HG03097 (cell line): ENCODE results near the gene GPANK1.
"Not testable (repeated sequence)": the region's sequence is repeated elsewhere in the genome, so short reads cannot be mapped to it uniquely, and the experiment has no call there.

ENCODE experiments used
- ATAC-seq: cut with Tn5 transposase; IDR thresholded peaks from one replicate; pipeline ENCODE4 v1.9.1; 2021; ENCODE audit not compliant: unreplicated experiment, low FRiP score

The GPANK1 gene

DNA sequence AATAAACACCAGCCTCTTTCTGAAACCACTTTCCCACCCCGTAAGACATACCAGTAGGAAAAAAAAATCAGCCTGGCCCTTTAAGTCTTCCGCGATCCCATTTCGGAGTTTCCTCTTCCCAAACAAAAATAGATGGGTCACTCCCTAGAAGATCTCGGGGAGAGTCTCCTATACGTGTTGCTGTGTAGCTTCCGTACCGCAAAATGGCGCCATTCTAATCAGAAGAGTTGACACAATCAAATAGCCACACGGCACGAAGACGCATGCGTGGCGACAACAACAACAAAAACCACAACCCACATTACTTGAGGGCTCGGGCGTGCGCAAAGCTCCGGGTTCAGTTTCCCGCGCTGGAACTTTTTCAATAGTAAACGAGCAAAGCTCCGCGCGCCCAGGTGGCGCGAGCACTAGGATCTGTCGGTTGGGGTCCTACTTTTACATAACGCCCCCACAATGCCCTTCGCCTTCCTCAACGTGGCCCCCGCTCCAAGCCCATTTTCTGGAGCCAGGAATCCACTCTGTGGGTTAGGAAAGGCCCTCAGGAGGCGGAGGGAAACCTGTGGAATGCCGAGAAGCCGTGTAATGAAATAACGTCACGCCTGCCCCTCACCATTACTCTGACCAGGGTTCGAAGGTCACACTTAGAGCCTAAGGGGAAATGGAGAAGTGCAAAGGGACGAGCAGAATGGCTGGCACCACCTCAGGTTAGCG is at the start of gene GPANK1:
GPANK1 (minus strand) TSS at position 208 of the 711 bp plus-strand sequence. CDS start 519 bp downstream, outside the sequence.
- ATAC-seq, result no peak

GRCh38 chr6:31713991-31714684 is 49.3 kb upstream of the GPANK1 start:
- no peak for ATAC-seq

DNA sequence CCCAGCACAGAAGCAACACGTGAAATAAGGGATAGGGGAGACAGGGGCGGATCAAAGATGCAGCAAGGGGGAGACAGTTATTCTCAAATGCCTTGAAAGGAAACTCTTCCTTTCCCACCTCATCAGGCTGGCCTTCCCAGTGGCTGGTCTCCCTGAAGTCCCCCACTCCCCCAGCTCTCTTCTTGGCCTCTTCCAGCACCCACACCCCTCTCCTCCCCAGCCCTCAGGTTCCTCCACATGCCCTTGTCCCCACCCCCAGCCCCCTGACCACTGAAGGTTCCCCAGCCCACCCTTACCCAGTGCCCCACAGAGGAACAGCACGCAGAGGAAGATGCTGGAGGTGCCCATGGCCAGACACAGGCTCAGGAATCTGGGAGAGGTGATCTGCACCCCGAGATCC is 48.7 kb upstream of the GPANK1 start:
- ATAC-seq, result no peak

DNA sequence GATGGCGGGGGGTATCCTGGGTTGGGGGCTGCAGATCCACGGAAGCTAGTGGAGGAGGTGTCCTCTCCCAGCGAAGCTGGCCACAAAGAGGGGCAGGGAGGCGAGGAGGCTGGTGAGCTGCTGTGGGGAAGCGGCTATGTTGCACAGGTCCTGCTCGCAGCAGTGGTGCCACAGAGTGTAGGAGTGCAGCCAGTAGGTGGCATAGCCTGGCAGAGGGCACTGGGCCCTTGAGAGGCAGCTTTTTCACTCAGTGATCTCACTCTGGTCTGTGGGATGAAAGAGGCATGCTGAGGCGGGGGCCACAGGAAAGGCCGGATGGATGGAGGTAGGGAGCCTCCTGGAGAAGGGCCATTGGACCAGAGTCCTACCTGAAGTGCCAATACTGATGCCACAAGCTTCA is 47.5 kb upstream of the GPANK1 start:
- no peak for ATAC-seq

GRCh38 chr6:31711233-31711632 is 46.4 kb upstream of the GPANK1 start:
- ATAC-seq, result no peak

DNA sequence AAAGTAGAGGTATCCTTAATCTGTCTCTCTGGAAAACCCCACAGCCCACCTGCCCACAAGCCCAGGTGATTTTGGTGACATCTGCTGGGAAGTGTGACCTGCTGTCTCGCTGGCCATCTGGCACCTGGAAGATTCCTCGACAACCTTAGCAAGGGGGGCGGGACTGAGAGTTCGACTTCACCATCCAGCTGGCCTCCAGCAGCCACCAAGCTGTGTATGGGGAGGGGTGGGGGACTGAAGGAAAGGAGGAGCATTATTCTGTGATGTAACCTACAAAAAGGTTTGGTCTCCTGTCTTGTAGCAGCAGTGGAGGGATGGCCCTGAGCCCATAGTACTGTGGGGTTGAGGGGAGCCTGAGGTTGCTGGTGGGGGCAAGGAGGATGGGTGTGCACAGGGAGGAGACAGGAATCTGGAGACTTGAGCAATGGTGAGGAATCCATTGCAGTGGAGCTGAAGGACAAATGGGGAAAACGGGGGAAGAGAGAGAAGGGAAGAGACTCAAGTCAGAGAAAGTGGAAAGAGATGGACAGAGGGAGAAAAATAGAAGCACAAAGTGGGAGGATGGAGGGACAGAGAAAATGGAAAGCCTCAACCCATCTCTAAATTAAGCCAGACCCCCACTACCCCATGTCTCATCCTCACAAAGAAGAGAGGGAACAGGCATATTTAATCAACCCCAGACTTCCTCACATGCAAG is 45.9 kb upstream of the GPANK1 start:
- no peak for ATAC-seq

- ATAC-seq, result not testable (repeated sequence)
Measured at GRCh38 chr6:31709157-31709556, 44.4 kb upstream of the GPANK1 start.

DNA sequence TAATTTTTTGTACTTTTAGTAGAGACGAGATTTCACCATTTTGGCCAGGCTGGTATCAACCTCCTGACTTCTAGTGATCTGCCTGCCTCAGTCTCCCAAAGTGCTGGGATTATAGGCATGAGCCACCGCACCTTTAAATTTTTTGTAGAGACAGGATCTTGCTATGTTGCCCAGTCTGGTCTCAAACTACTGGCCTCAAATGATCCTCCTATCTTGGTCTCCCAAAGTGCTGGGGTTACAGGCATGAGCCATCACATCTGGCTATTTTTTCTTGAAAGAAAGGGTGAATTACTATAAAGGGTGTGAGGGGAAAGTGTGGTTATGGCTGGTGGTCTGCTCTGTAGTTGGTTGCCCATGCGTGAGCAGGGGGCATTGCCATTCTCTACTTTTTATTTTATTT is 43.4 kb upstream of the GPANK1 start:
- no peak for ATAC-seq

DNA sequence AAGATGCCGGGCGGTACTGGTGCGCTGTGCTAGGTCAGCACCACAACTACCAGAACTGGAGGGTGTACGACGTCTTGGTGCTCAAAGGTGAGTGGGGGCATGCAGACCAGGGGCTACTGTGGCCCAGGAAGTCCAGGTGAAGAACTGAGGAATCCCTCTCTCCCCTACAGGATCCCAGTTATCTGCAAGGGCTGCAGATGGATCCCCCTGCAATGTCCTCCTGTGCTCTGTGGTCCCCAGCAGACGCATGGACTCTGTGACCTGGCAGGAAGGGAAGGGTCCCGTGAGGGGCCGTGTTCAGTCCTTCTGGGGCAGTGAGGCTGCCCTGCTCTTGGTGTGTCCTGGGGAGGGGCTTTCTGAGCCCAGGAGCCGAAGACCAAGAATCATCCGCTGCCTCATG is 42.9 kb upstream of the GPANK1 start:
- no peak for ATAC-seq

GRCh38 chr6:31706599-31706998 is 41.8 kb upstream of the GPANK1 start, which contains the start of gene LY6G6F:
TSS of gene LY6G6F (plus strand) at chr6:31706866. CDS start at chr6:31706907, 41 bp downstream.
- no peak for ATAC-seq

- ATAC-seq, result no peak
Measured at GRCh38 chr6:31705931-31706330, 41.1 kb upstream of the GPANK1 start.

DNA sequence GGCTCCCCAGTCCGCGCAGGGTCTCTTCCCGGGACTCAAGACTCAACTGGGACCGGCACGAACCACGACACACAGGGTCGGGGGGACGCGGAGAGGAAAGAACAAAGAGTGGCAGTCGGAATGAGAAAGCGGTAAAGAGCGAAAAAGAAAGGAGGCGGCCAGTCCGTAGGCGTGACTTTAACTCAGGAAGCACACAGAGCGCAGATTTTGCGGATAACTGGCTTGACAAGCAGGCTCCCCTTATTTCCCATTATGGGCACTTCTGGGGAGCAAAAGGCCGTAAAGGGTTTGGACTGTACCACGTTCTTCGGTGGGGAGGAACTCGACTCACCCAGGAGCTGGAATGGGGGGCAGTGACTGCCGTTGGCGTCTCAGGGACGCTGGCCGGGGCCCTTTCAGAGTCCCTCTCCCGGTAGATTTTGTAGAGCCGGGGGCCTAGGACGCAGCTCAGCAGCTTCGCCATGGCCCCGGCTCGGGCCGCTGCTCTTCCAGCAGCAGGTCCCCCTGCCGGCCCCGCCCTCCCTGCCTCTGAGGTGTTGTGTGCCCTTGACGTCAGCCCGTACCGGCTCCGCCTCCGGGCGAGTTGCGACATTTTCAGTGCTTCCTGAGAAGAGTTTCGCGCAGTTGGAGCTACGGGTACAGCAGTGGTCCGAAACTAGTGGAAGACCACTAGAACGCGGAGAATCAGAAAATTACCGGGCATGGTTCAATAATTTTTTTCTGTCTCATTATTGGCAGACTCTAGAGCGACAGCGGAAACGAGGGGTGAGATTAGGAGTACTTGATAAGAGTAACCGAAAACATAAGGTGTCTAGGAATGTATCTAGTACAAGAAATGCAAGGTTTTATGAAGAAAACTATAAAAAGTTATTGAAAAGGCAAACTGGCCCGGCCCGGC is 38.3 kb upstream of the GPANK1 start, which contains the start of gene ABHD16A:
ABHD16A (minus strand) TSS at position 506 of the 898 bp plus-strand sequence; CDS start at position 463, 43 bp downstream.
- ATAC-seq, result peak; percentile 83

GRCh38 chr6:31702405-31702818 is 37.6 kb upstream of the GPANK1 start:
- ATAC-seq, result no peak

GRCh38 chr6:31701666-31702404 is 37.0 kb upstream of the GPANK1 start:
- no peak for ATAC-seq

- ATAC-seq, result no peak
Measured at GRCh38 chr6:31700740-31701401, 36.1 kb upstream of the GPANK1 start.

- ATAC-seq, result no peak
Measured at GRCh38 chr6:31697555-31697954, 32.8 kb upstream of the GPANK1 start.

DNA sequence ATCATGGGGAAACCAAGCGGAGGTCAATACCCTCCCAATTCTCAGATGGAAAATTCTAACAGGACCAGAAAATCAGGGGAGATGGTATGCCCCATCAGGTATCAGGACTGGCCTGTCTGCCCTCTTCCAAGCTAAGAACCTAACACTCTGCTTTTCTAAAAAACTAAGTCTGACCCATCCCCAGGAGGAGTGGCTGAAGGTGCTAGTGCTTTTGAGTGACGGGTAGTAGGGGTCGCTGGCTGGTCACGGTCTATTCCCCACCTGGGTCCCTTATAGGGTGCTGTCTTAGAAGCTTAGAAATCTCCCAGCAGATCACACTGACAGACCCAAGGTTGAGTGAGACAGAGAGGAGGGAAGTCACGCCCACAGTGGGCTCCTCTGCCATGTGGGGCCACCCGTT is 28.7 kb upstream of the GPANK1 start:
- ATAC-seq, result no peak

DNA sequence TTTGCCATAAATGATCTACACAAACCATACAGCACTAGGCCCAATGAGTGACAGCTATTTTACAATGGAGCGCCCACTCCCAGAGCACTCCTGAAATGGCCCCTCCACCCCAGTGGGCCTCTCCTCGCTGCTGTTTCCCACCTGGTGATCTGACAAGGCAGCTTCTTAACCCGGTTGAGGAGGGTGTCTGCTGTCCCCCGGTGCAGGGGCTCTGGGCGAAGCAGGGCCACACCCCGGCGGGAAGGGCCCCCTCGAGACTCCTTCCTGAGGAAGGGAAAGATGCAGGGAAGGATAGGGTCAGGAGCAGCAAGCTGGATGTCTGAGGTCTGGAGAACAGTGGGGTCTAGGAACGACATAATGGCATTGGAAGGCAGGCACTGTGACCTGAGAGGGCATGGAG is 28.1 kb upstream of the GPANK1 start:
- ATAC-seq, result no peak

GRCh38 chr6:31692353-31692752 is 27.6 kb upstream of the GPANK1 start:
- no peak for ATAC-seq
